Hematopoietic multipotent progenitor cell treated with erythropoietin and hydrocortisone succinate and interleukin-3 and kit ligand, for 17 days (in vitro differentiated cells): ENCODE results near the gene RNGTT.
"Not testable (repeated sequence)": the region's sequence is repeated elsewhere in the genome, so short reads cannot be mapped to it uniquely, and the experiment has no call there.

Experiments
- DNase-seq: peaks from one replicate; pipeline ENCODE4 v3.0.0-alpha.2; 2015; ENCODE audit warnings: low spot score

RNGTT gene

DNA sequence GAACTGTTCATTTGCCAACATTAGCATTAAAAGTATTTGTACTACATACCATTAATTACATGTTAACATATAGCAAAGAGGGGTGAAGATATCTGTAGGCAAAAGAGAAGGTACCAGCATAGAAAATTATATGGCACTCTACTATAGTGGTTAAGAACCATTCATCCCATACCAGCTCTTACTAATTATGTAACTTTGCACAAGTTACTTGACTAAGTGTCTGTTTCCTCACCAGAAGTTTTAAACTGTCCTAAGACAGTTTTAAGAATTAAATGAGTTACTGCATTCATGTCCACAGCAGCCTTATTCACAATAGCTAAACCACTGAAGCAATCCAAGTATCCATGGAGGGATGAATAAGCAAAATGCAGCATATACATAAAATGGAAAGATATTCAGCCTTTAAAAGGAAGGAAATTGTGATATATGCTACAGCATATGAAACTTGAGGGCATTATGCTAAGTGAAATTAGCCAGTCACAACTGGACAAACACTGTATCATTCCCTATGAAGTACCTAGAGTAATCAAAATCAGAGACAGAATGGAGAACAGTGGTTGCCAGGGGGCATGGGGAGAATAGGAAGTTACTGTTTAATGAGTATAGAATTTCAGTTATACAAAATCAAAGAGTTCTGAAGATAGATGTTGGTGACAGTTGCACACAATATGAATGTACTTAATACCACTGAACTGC is 98.9 kb downstream of the RNGTT start:
- DNase-seq, result no peak

DNA sequence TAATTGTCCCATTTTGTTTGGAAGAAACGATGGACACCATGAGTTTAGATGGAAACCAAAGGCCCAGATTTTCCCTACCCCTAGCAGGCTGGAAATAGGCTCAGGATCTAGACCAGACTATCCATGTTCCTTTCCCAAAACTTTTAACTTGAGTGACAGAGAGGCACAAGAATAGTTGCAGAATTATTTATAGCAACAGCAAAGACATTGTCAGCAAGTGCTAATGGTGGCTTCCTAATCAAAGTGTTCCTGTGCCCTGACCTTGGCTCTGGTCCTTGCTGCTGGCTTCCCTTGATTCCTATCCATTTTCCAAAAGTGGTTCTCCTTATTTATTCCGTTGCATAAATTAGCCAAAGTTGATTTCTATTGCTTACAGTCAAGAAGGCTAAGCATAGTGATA is 103.1 kb downstream of the RNGTT start:
- no peak for DNase-seq

DNA sequence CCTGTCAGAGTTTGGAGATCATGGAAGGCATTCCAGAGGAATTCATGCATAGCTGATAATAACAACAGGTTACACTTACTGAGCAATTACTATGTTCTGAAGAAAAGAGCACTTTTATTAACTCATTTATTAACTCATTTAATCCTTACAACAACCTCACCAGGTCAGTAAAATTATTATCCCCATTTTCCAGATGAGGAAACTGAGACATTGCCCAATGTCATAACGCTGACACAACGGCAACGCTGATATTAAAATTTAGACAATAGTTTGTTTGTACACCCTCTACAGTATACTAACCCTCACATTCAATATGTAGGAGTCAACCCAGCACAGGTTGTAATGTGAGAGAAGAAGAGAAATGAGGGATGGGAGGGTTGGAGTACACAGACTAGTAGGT is 105.0 kb downstream of the RNGTT start:
- no peak for DNase-seq

DNA sequence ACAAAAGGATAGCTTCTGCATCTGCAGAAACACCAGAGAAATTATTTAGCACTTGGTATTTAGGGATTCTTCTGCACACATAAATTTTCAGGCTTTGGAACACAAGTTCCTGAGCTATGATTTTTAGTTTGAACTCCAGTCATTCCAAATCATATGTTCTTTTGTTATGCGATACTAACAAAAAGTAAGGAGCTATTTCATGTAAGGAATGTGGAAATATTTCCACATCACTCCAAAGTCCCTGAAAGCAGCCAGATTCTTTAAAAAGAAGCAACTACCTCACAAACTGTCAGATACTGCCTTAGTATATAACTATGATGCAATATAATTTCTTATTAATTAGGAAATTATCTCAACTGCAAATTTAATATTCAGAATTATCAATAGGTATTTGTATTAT is 106.9 kb downstream of the RNGTT start:
- DNase-seq, result no peak

DNA sequence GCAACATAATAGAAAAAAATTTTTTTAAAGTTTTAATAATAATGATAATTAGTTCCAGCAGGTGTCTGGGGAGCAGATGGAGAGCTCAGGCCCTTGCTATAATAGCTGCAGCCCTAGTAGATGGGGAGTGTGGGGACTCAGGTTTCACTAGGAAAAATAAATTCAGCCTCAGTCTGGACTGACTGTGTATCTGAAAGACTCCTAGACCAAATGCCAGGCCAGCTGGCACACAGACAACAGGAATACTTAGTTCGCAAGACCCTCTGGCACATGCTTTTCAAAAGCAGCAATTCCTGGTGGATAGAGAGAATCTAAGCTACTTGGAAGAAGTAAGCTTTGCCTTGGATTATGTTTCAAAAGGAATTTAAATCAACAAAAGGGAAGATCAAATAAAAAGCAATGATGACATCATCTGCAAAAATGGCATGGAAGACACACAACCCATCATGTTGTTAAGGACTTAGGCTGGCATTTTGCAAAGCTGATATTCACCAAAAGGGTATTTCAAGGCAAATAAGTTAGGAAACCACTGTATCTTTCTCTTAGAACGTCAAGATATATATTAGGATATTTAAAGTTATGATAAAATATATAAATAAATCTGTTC is 107.8 kb downstream of the RNGTT start:
- no peak for DNase-seq

DNA sequence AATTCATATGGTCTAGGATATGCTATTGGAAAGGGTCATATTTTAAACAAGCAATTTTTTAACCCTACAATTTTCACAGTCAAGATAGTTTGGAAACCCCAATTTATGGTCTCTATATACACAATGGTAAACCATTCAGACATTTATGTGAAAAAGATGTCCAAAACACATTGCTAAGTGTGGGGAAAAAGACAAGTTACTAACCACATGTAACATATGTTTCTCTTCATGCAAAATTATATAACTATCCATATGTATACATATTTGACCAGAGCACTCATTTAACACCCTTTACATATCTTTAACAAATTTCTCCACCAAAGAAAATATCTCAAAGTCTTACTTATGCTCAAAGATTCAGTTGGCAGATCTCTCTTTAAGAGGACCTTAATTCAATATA is 110.6 kb downstream of the RNGTT start:
- DNase-seq, result no peak

DNA sequence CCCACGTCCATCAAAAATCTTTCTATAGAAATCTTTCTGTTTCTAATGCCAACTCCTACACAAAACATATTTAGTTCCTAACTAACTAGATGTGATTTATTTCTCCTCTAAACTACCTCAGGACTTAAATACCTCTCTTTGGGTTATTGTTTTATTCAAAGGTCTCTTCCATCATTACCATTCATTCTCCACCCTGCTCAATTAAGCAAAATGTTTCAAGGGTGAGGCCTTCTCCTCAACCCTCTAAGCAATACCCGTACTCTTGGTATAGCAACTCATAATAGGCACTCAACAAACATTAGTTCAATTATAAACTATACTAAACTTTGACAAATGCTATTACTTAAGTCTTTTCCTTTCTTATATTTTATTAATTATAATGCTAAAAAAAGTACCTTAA is 111.4 kb downstream of the RNGTT start:
- no peak for DNase-seq

DNA sequence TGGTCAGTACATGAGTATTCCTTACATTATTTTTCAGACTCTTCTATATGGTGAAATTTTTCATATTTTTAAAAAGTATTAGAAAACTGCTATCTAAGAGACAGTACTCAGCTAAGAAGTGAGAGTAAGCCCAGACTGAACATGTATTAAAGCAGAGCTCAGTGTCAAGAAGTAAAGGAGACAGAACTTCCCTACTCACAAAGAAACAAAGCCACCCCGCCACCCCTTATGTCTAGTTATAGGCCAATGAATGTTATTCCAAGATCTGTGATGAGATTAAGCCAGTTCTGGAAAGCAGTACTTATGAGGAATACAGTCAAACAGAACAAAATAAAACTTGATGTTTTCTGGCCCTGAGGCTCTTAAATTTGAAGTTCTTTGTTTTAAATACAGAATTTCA is 114.5 kb downstream of the RNGTT start:
- DNase-seq, result no peak

DNA sequence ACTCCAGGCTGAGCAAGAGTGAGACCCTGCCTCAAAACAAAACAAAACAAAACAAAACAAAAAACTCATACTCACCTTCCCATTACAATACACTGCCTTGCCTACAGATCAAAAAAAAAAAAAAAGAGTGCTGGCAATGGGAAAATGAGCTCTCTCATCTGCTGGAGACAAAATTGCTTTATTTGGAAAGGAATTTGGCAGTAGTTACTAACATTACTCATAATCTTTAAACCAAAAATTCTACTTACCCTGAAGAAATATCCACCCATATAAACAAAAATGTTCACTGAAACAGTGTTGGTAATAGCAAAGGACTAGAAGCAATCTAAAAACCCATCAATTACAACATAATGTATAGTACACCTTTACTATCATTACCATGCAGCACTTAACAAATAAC is 120.4 kb downstream of the RNGTT start:
- DNase-seq, result no peak

DNA sequence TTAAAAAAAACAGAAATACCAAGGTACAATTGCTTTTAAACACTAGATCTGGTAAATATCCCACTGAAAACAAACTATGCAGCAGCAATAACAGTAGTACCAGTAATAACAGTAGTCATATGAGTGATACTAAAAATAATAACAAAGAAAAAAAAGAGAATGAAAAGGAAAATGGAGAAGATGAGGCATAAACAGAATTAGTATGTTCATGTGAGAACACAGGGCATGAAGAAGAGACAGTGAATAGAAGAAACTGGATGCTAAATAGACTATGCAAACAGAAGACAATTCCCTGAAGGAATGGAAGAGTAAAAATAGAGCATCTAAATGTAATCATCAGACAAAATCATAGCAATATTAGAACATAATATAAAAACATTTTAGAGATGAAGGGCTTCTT is 121.1 kb downstream of the RNGTT start:
- DNase-seq, result no peak

DNA sequence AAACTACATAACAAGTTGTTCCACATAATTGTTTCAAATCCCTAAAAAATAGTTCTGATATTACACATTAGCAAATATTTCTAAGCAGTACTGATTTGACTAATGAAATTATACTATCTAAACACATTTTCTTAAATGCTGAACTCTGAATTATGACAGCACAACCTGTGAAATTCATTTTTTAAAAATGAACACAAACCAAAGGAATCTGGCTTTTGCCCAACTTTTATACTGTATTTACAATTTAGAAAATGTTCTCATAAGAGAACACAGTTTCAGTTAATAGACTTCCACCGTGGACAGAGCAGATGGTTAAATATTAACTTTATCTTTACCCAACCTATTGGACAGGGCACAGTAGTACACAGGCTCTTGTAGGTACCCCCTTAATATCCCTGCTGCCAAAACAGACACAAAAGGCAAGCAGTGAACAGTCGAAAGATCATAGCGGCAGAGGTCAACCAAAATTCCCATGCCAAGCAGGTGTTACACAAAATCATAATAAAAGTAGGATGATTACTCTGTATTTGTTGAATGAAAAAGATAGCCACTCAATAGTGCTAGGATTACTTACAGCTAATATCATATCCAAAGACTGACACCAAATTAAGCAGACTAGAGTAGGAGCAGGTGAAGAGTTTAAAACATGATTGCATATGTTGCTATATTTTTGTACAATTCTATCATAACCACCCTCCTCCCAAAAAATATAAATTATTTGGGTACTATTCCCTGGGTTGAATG is 122.5 kb downstream of the RNGTT start:
- DNase-seq, result no peak

DNA sequence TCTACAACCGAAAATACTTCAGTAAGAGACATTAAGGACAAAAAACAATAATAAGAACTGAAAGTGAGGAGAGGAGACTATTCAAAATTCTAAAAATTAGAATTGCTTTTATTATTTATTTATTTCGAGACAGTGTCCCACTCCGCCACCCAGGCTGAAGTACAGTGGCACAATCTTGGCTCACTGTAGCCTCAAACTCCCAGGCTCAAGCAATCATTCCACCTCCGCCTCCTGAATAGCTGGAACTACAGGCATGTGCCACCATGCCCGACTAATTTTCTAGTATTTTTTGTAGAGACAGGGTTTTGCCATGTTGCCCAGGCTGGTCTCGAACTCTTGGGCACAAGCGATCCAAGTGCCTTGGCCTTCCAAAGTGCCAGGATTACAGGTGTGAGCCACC is 123.1 kb downstream of the RNGTT start:
- no peak for DNase-seq

DNA sequence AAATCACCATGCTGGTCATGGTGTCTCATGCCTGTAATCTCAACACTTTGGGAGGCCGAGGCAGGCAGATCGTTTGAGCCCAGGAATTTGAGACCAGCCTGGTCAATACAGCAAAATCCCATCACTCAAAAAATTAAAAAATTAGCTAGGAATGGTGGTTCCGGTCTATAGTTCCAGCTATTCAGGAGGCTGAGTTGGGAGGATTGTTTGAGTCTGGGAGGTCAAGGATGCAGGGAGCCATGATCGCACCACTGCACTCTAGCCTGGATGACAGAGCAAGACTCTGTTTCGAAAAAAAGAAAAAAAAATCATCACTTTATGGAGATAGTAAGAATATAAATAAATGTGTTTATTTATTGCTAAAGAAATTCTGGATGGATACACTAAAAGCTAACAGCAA is 124.1 kb downstream of the RNGTT start:
- DNase-seq, result no peak

DNA sequence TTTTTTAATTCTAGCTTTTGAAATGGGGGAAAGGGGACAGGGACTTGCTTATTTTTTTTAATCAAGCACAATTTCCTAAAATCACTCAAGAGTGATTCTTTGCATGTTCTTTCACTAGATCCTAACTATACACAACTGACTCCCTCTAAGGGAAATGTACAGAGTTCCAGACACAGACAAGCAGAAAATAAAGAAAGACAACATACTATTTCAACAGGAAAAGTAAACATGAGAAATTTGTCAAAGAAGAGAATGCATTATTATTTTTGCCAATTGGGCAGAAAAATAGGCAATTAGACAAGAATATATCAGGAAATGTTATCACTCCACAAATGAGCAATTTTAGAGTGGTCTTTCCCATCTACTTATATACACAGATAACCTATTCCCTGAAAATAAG is 128.2 kb downstream of the RNGTT start:
- DNase-seq, result no peak

DNA sequence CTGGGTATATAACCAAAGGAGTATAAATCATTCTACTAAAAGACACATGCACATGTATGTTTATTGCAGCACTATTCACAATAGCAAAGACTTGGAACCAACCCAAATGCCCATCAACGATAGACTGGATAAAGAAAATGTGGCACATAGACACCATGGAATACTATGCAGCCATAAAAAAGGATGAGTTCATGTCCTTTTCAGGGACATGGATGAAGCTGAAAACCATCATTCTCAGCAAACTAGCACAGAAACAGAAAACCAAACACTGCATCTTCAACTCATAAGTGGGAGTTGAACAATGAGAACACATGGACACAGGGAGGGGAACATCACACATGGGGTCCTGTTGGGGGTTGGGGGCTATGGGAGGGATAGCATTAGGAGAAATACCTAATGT is 130.3 kb downstream of the RNGTT start:
- DNase-seq, result not testable (repeated sequence)

DNA sequence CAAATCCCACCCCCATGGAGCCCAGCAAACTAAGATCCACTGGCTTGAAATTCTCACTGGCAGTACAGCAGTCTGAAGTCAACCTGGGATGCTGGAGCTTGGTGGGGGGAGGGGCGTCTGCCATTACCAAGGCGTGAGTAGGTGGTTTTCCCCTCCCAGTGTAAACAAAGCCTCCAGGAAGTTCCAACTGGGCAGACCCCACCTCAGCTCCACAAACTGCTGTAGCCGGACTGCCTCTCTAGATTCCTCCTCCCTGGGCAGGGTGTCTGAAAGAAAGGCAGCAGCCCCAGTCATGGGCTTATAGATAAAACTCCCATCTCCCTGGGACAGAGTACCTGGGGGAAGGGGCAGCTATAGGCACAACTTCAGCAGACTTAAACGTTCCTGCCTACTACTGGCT is 135.8 kb downstream of the RNGTT start:
- not testable (repeated sequence) for DNase-seq

DNA sequence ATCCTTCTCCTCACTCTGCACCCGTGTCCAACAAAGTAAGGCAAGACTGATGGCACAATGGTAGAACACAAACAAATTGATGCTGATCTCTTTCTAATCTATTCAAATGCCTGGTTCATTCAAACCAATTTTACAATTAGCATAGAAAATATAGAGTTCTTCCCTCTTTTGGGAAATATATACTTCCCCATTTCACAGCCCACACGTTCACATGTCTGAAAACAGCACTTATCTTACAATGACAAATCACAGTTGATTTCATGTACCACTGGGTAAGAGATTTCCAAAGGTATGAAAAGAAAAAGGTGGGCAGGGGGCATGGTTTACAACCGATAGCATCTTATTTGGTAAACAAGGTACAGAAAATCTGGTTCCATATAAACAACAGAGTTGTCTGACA is 137.6 kb downstream of the RNGTT start:
- DNase-seq, result no peak

DNA sequence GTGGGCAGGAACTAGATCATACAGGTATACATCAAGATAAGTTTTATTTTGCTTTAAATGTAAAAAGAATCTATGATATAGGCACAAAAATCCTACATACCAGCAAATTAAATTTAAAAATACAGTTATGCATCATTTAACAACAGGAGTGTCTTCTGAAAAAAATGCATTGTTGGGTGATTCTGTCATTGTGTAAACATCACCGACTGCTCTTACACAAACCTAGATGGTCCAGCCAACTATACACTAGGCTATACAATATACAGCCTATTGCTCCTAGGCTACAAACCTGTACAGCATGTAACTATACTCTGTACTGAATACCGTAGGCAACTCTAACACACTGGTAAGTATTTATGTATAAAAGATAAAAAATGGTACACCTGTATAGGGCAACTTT is 139.4 kb downstream of the RNGTT start:
- no peak for DNase-seq

DNA sequence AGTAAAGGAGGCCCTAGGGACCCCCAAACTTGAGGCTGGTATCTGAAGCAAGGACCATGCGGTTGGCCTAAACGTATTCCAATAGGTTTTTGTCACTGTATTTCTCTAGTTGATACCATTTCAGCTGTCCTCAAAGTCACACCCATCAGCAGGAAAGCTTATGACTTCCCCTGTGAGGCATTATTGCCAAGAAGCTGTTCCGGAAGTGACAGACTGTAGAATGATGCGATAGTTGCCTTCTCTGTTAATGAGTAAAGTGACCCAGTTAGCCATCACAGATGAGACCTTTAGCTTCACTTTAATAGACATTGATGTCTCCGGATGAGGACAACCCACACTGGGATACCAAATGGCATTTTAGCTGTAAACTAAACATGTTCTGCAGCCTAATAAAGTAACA is 147.9 kb downstream of the RNGTT start:
- no peak for DNase-seq

DNA sequence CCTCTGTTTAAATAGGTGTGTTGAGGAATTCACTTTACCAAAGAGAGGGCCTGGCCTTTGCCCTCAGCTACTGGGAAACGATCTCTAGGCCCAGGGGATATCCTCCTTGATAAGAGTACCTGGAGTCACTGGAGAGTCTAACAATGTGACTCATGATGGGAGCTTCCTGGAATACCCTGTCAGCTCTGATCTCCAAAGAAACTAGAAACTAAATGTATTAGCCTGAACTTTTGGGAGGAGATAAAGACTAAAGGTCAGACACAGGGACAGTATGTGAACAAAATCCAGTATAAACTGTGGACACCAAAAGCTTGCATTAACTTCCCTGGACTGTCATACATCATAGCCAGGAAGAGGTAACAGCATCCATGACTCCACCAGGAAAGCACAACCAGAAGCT is 148.5 kb downstream of the RNGTT start:
- no peak for DNase-seq

DNA sequence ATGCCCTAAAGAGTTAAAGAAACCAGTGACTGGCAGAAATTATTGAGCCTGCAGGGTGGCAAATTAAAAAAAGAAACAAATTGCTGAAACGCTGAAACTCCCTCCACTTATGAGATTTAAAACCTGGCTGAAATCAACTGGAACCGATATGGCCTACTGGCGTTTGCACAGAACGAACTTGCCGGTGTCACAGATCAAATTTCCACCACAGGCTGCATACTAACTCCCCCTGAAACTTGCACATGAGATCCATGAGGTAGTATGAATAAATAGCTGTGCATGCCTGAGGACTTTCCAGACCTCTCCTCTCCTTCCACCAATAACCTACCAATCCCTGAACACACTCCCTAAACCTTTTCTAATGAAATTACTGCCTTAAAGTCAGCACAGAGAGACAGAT is 150.4 kb downstream of the RNGTT start:
- DNase-seq, result no peak

DNA sequence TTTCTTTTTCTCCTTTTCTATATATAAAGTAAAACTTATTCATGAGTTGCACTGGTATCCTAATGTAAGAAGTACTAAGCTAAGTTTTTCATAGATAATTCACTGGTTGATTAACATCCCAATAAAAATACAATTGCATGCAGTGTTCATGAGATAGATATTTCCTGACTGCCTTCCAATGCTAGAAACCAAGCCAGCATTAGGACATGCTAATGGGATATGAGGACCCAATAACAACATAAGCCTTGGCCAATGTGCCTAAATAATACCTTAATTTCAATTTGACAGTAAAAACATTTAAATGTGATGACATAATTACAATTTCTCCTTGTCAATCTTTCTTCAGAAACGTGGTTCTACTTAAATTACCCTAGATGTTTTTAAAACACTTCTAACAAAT is 152.7 kb downstream of the RNGTT start:
- no peak for DNase-seq

DNA sequence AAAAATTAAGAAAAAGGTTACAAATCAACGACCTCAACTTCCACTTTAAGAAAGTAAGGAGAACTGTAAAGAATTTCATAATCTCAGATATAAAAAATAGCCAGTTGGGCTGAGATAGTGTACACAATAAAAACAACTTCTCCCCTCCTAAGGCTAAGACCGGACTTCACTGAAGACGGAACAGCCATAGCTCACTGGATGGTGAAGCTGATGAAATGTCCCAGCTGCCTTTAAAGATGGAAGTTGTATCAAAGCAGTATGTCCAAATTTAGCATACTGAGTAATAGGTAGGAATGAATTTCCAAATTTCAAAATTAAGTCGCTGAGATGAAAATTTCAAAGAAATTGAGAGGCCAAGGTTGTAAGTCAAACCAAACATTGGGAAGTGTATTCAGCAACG is 153.3 kb downstream of the RNGTT start:
- no peak for DNase-seq

DNA sequence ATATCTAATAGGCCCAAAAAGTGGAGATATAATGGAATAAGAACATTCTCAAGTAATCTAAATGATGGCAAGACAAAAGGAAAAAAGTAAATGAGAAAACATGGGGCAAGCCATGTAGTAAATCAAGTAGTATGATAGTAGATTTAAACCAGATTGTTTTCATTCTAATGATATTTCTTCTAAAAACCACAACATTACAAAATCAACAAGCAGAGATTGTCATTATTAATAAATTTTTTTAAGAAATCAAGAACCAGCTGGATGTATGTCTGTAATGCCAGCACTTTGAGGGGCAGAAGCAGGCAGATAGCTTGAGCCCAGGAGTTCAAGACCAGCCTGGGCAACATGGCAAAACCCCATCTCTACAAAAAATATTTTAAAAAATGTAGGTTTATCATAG is 155.0 kb downstream of the RNGTT start:
- no peak for DNase-seq
